ENCODE measurements around the gene PPP1CC. TPM values are rescaled to one million over a fixed set of nuclear protein-coding genes. Genes with fewer than 3 reads are reported as not detected.

The PPP1CC gene
- total RNA-seq (139 TPM), polyA plus RNA-seq (103 TPM)
- long read RNA-seq, donor 1, transcript PPP1CC-201 (7 exons, 2,559 nt), result major isoform, 6 of 12 reads
- long read RNA-seq, donor 1, partial matches to known transcripts, result 0 of 12 reads
- long read RNA-seq, donor 1, other reads (novel, unspliced or antisense), result 0 of 12 reads
- long read RNA-seq, donor 2, result 0 reads
- long read RNA-seq, donor 3, transcript PPP1CC-211 (3 exons, 582 nt), result minor isoform, 12 of 146 reads
- long read RNA-seq, donor 3, transcript PPP1CC-201 (7 exons, 2,559 nt), result major isoform, 51 of 146 reads
- long read RNA-seq, donor 3, transcript PPP1CC-208 (5 exons, 1,581 nt), result minor isoform, 8 of 146 reads
- long read RNA-seq, donor 3, transcript PPP1CC-203 (2 exons, 1,133 nt), result minor isoform, 12 of 146 reads
- long read RNA-seq, donor 3, partial matches to known transcripts, result 49 of 146 reads
- long read RNA-seq, donor 3, other reads (novel, unspliced or antisense), result 8 of 146 reads
- long read RNA-seq, donor 4, transcript PPP1CC-201 (7 exons, 2,559 nt), result major isoform, 32 of 53 reads
- long read RNA-seq, donor 4, transcript PPP1CC-211 (3 exons, 582 nt), result minor isoform, 7 of 53 reads
- long read RNA-seq, donor 4, partial matches to known transcripts, result 6 of 53 reads
- long read RNA-seq, donor 4, other reads (novel, unspliced or antisense), result 0 of 53 reads
- long read RNA-seq, donor 5, transcript PPP1CC-203 (2 exons, 1,133 nt), result minor isoform, 10 of 131 reads
- long read RNA-seq, donor 5, transcript PPP1CC-211 (3 exons, 582 nt), result minor isoform, 6 of 131 reads
- long read RNA-seq, donor 5, transcript PPP1CC-201 (7 exons, 2,559 nt), result major isoform, 64 of 131 reads
- long read RNA-seq, donor 5, partial matches to known transcripts, result 31 of 131 reads
- long read RNA-seq, donor 5, other reads (novel, unspliced or antisense), result 14 of 131 reads
- long read RNA-seq, donor 6, transcript PPP1CC-203 (2 exons, 1,133 nt), result minor isoform, 5 of 112 reads
- long read RNA-seq, donor 6, transcript PPP1CC-208 (5 exons, 1,581 nt), result minor isoform, 5 of 112 reads
- long read RNA-seq, donor 6, transcript PPP1CC-201 (7 exons, 2,559 nt), result major isoform, 50 of 112 reads
- long read RNA-seq, donor 6, partial matches to known transcripts, result 46 of 112 reads
- long read RNA-seq, donor 6, other reads (novel, unspliced or antisense), result 0 of 112 reads
- long read RNA-seq, donor 7, transcript PPP1CC-201 (7 exons, 2,559 nt), result major isoform, 52 of 94 reads
- long read RNA-seq, donor 7, transcript PPP1CC-203 (2 exons, 1,133 nt), result minor isoform, 5 of 94 reads
- long read RNA-seq, donor 7, partial matches to known transcripts, result 14 of 94 reads
- long read RNA-seq, donor 7, other reads (novel, unspliced or antisense), result 13 of 94 reads
- long read RNA-seq, donor 8, transcript PPP1CC-201 (7 exons, 2,559 nt), result major isoform, 32 of 41 reads
- long read RNA-seq, donor 8, partial matches to known transcripts, result 0 of 41 reads
- long read RNA-seq, donor 8, other reads (novel, unspliced or antisense), result 0 of 41 reads
- long read RNA-seq, donor 9, transcript PPP1CC-201 (7 exons, 2,559 nt), result major isoform, 47 of 73 reads
- long read RNA-seq, donor 9, transcript PPP1CC-211 (3 exons, 582 nt), result minor isoform, 6 of 73 reads
- long read RNA-seq, donor 9, partial matches to known transcripts, result 7 of 73 reads
- long read RNA-seq, donor 9, other reads (novel, unspliced or antisense), result 6 of 73 reads
- long read RNA-seq, donor 10, transcript PPP1CC-211 (3 exons, 582 nt), result minor isoform, 6 of 47 reads
- long read RNA-seq, donor 10, transcript PPP1CC-201 (7 exons, 2,559 nt), result major isoform, 33 of 47 reads
- long read RNA-seq, donor 10, partial matches to known transcripts, result 6 of 47 reads
- long read RNA-seq, donor 10, other reads (novel, unspliced or antisense), result 0 of 47 reads

GRCh38 chr12:110742718-110743570 lies at the start of gene PPP1CC:
Gene PPP1CC (minus strand): TSS chr12:110742891. CDS start chr12:110742707, 184 bp downstream.
- no peaks in the 10 kb centered on the region for H3K9me3 ChIP-seq (ENCODE audit: control insufficient read depth in 2 of 2, insufficient read depth in 1 of 2, low read length in 1 of 2)
- peak; percentile 79 to 98 (median 93) for DNase-seq (ENCODE audit: low read depth in 6 of 9, low spot score in 9 of 9)
- under 1% methylated on average over 63 of the region's 63 CpGs for WGBS
- peak within 1 kb of the TSS; percentile 87 to 98 for H3K4me3 ChIP-seq (ENCODE audit: low read length in 2 of 2)
- peak within 1 kb of the TSS; percentile 80 to 88 for H3K27ac ChIP-seq (ENCODE audit: low read depth in 1 of 2, low read length in 1 of 2)
- H3K27me3 ChIP-seq (ENCODE audit: control insufficient read depth in 2 of 2, insufficient read depth in 1 of 2, low read length in 1 of 2), result no peaks in the 10 kb centered on the region
- H3K4me1 ChIP-seq (ENCODE audit: control insufficient read depth in 2 of 2, insufficient read depth in 2 of 2, low read length in 2 of 2), result peaks cover 14 to 25% of the 10 kb centered on the region in 2 donors
- H3K36me3 ChIP-seq (ENCODE audit: control insufficient read depth in 2 of 2, insufficient read depth in 2 of 2, low read length in 1 of 2), result peaks cover 0 to 6% of the 10 kb centered on the region in 2 donors

GRCh38 chr12:110791589-110791988 lies 48.9 kb upstream of the PPP1CC start:
- no peak overlapping the region for H3K27ac ChIP-seq (ENCODE audit: low read depth in 1 of 2, low read length in 1 of 2)
- H3K27me3 ChIP-seq (ENCODE audit: control insufficient read depth in 2 of 2, insufficient read depth in 1 of 2, low read length in 1 of 2), result no peaks in the 10 kb centered on the region

GRCh38 chr12:110790301-110790700 lies 47.6 kb upstream of the PPP1CC start:
- no peak for DNase-seq (ENCODE audit: low read depth in 6 of 9, low spot score in 9 of 9)
- H3K9me3 ChIP-seq (ENCODE audit: control insufficient read depth in 2 of 2, insufficient read depth in 1 of 2, low read length in 1 of 2), result no peaks in the 10 kb centered on the region

More at GRCh38 chr12:110791589-110791988, 48.9 kb upstream of the PPP1CC start:
- Histone ChIP-seq H3K36me3 (ENCODE audit: control insufficient read depth in 2 of 2, insufficient read depth in 2 of 2, low read length in 1 of 2) (no peaks in the 10 kb centered on the region), H3K9me3 (ENCODE audit: control insufficient read depth in 2 of 2, insufficient read depth in 1 of 2, low read length in 1 of 2) (no peaks in the 10 kb centered on the region), H3K4me1 (ENCODE audit: control insufficient read depth in 2 of 2, insufficient read depth in 2 of 2, low read length in 2 of 2) (no peaks in the 10 kb centered on the region), H3K4me3 (ENCODE audit: low read length in 2 of 2) (no peak overlapping the region)
- WGBS, result 88% methylated on average over 3 of the region's 3 CpGs
- DNase-seq (ENCODE audit: low read depth in 6 of 9, low spot score in 9 of 9), result no peak

GRCh38 chr12:110786012-110786411 lies 43.3 kb upstream of the PPP1CC start:
- Histone ChIP-seq H3K36me3 (ENCODE audit: control insufficient read depth in 2 of 2, insufficient read depth in 2 of 2, low read length in 1 of 2) (no peaks in the 10 kb centered on the region), H3K9me3 (ENCODE audit: control insufficient read depth in 2 of 2, insufficient read depth in 1 of 2, low read length in 1 of 2) (no peaks in the 10 kb centered on the region), H3K4me1 (ENCODE audit: control insufficient read depth in 2 of 2, insufficient read depth in 2 of 2, low read length in 2 of 2) (peaks cover 0 to 14% of the 10 kb centered on the region in 2 donors), H3K27me3 (ENCODE audit: control insufficient read depth in 2 of 2, insufficient read depth in 1 of 2, low read length in 1 of 2) (no peaks in the 10 kb centered on the region), H3K4me3 (ENCODE audit: low read length in 2 of 2) (no peak overlapping the region), H3K27ac (ENCODE audit: low read depth in 1 of 2, low read length in 1 of 2) (no peak overlapping the region)
- WGBS, result 97% methylated on average over 7 of the region's 7 CpGs
- DNase-seq (ENCODE audit: low read depth in 6 of 9, low spot score in 9 of 9), result no peak

More at GRCh38 chr12:110790301-110790700, 47.6 kb upstream of the PPP1CC start:
- no peak overlapping the region for H3K4me3 ChIP-seq (ENCODE audit: low read length in 2 of 2)
- H3K27ac ChIP-seq (ENCODE audit: low read depth in 1 of 2, low read length in 1 of 2), result no peak overlapping the region
- H3K36me3 ChIP-seq (ENCODE audit: control insufficient read depth in 2 of 2, insufficient read depth in 2 of 2, low read length in 1 of 2), result no peaks in the 10 kb centered on the region
- H3K27me3 ChIP-seq (ENCODE audit: control insufficient read depth in 2 of 2, insufficient read depth in 1 of 2, low read length in 1 of 2), result no peaks in the 10 kb centered on the region
- 100% methylated on average over 1 of the region's 1 CpG for WGBS
- no peaks in the 10 kb centered on the region for H3K4me1 ChIP-seq (ENCODE audit: control insufficient read depth in 2 of 2, insufficient read depth in 2 of 2, low read length in 2 of 2)

GRCh38 chr12:110785240-110785639 lies 42.5 kb upstream of the PPP1CC start:
- Histone ChIP-seq H3K27me3 (ENCODE audit: control insufficient read depth in 2 of 2, insufficient read depth in 1 of 2, low read length in 1 of 2) (no peaks in the 10 kb centered on the region), H3K36me3 (ENCODE audit: control insufficient read depth in 2 of 2, insufficient read depth in 2 of 2, low read length in 1 of 2) (no peaks in the 10 kb centered on the region), H3K9me3 (ENCODE audit: control insufficient read depth in 2 of 2, insufficient read depth in 1 of 2, low read length in 1 of 2) (no peaks in the 10 kb centered on the region), H3K27ac (ENCODE audit: low read depth in 1 of 2, low read length in 1 of 2) (no peak overlapping the region), H3K4me1 (ENCODE audit: control insufficient read depth in 2 of 2, insufficient read depth in 2 of 2, low read length in 2 of 2) (peaks cover 0 to 22% of the 10 kb centered on the region in 2 donors), H3K4me3 (ENCODE audit: low read length in 2 of 2) (no peak overlapping the region)
- DNase-seq (ENCODE audit: low read depth in 6 of 9, low spot score in 9 of 9), result no peak
- WGBS, result 95% methylated on average over 7 of the region's 7 CpGs

- H3K4me1 ChIP-seq (ENCODE audit: control insufficient read depth in 2 of 2, insufficient read depth in 2 of 2, low read length in 2 of 2), result peaks cover 21 to 45% of the 10 kb centered on the region in 2 donors
- H3K27ac ChIP-seq (ENCODE audit: low read depth in 1 of 2, low read length in 1 of 2), result no peak overlapping the region
- no peaks in the 10 kb centered on the region for H3K36me3 ChIP-seq (ENCODE audit: control insufficient read depth in 2 of 2, insufficient read depth in 2 of 2, low read length in 1 of 2)
- DNase-seq (ENCODE audit: low read depth in 6 of 9, low spot score in 9 of 9), result no peak
- no peaks in the 10 kb centered on the region for H3K27me3 ChIP-seq (ENCODE audit: control insufficient read depth in 2 of 2, insufficient read depth in 1 of 2, low read length in 1 of 2)
- H3K4me3 ChIP-seq (ENCODE audit: low read length in 2 of 2), result no peak overlapping the region
- WGBS, result 94% methylated on average over 8 of the region's 8 CpGs
- no peaks in the 10 kb centered on the region for H3K9me3 ChIP-seq (ENCODE audit: control insufficient read depth in 2 of 2, insufficient read depth in 1 of 2, low read length in 1 of 2)
These were observed 40.2 kb upstream of the PPP1CC start for GRCh38 chr12:110782922-110783321.

GRCh38 chr12:110782094-110782493 lies 39.4 kb upstream of the PPP1CC start:
- no peaks in the 10 kb centered on the region for H3K9me3 ChIP-seq (ENCODE audit: control insufficient read depth in 2 of 2, insufficient read depth in 1 of 2, low read length in 1 of 2)
- H3K27ac ChIP-seq (ENCODE audit: low read depth in 1 of 2, low read length in 1 of 2), result no peak overlapping the region
- no peak overlapping the region for H3K4me3 ChIP-seq (ENCODE audit: low read length in 2 of 2)
- H3K4me1 ChIP-seq (ENCODE audit: control insufficient read depth in 2 of 2, insufficient read depth in 2 of 2, low read length in 2 of 2), result peaks cover 21 to 46% of the 10 kb centered on the region in 2 donors
- 89% methylated on average over 4 of the region's 4 CpGs for WGBS
- no peaks in the 10 kb centered on the region for H3K36me3 ChIP-seq (ENCODE audit: control insufficient read depth in 2 of 2, insufficient read depth in 2 of 2, low read length in 1 of 2)
- no peaks in the 10 kb centered on the region for H3K27me3 ChIP-seq (ENCODE audit: control insufficient read depth in 2 of 2, insufficient read depth in 1 of 2, low read length in 1 of 2)
- DNase-seq (ENCODE audit: low read depth in 6 of 9, low spot score in 9 of 9), result no peak
